ENCODE data around the gene NOP56.

The NOP56 gene

DNA sequence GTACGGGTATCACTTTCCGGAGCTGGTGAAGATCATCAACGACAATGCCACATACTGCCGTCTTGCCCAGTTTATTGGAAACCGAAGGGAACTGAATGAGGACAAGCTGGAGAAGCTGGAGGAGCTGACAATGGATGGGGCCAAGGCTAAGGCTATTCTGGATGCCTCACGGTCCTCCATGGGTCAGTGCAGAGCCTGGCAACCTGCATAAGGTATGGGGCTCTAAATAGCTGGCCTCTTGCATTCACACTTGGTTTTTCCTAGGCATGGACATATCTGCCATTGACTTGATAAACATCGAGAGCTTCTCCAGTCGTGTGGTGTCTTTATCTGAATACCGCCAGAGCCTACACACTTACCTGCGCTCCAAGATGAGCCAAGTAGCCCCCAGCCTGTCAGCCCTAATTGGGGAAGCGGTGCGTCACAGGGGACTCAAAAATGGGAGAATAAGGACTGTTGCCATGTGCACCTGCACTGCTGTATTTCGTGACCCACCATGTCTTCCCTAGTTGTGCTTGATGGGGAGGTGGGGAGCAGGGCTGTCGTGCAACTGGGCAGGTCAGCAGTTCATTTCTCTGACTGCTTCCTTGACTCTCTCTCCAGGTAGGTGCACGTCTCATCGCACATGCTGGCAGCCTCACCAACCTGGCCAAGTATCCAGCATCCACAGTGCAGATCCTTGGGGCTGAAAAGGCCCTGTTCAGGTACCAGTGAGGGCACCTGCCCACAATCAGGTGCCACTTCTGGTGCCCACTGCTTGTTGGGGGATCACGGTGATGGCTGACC lies 3.1 kb downstream of the NOP56 start:
- DNase-seq, result no peak
- TF ChIP-seq CTCF (IDR thresholded peaks at IDR 0.05; ENCODE audit: low read depth, low read length, missing control alignments), result no peak
- in situ Hi-C loops (cut with HindIII; ENCODE audit: low pct_ligation_motif_present, low sequenced_read_pairs), result no loop called here
- Histone ChIP-seq H3K4me3 (ENCODE audit: low read depth, low read length) (no peak overlapping the region), H3K36me3 (replicated peaks) (peaks cover 71% of the 10 kb centered on the region), H3K27ac (no peak overlapping the region), H3K27me3 (replicated peaks) (no peaks in the 10 kb centered on the region)

- no peak for TF ChIP-seq CTCF (IDR thresholded peaks at IDR 0.05; ENCODE audit: low read depth, low read length, missing control alignments)
- no peak for DNase-seq
- H3K4me3 ChIP-seq (ENCODE audit: low read depth, low read length), result no peak overlapping the region
- H3K36me3 ChIP-seq (replicated peaks), result peaks cover 75% of the 10 kb centered on the region
- H3K27me3 ChIP-seq (replicated peaks), result no peaks in the 10 kb centered on the region
- H3K27ac ChIP-seq, result no peak overlapping the region
- in situ Hi-C loops (cut with HindIII; ENCODE audit: low pct_ligation_motif_present, low sequenced_read_pairs), result no loop called here
Measured at GRCh38 chr20:2656471-2657117, 4.2 kb downstream of the NOP56 start.

- no peak overlapping the region for H3K4me3 ChIP-seq (ENCODE audit: low read depth, low read length)
- DNase-seq, result no peak
- H3K36me3 ChIP-seq (replicated peaks), result peaks cover 78% of the 10 kb centered on the region
- TF ChIP-seq CTCF (IDR thresholded peaks at IDR 0.05; ENCODE audit: low read depth, low read length, missing control alignments), result no peak
- in situ Hi-C loops (cut with HindIII; ENCODE audit: low pct_ligation_motif_present, low sequenced_read_pairs), result no loop called here
- no peaks in the 10 kb centered on the region for H3K27me3 ChIP-seq (replicated peaks)
- no peak overlapping the region for H3K27ac ChIP-seq
Measured at GRCh38 chr20:2657241-2657640, 4.8 kb downstream of the NOP56 start.

DNA sequence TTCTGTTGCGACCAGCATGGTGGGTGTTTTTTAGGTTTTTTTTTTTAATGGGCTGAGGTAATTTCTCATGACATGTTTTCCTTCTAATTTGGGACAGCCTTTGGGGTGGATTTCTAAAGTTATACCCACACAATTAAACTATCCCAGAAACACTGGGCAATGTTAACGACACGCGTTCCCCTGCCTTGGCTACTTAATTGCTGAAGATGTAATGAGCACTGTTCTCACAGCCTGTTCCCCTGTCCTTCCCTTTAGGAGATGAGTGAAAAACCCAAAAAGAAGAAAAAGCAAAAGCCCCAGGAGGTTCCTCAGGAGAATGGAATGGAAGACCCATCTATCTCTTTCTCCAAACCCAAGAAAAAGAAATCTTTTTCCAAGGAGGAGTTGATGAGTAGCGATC lies 5.2 kb downstream of the NOP56 start:
- no peak for TF ChIP-seq CTCF (IDR thresholded peaks at IDR 0.05; ENCODE audit: low read depth, low read length, missing control alignments)
- DNase-seq, result no peak
- in situ Hi-C loops (cut with HindIII; ENCODE audit: low pct_ligation_motif_present, low sequenced_read_pairs), result no loop called here
- Histone ChIP-seq H3K4me3 (ENCODE audit: low read depth, low read length) (no peak overlapping the region), H3K27ac (no peak overlapping the region), H3K36me3 (replicated peaks) (peaks cover 78% of the 10 kb centered on the region), H3K27me3 (replicated peaks) (no peaks in the 10 kb centered on the region)

- Histone ChIP-seq H3K4me3 (ENCODE audit: low read depth, low read length) (no peak overlapping the region), H3K36me3 (replicated peaks) (peaks cover 72% of the 10 kb centered on the region), H3K27me3 (replicated peaks) (no peaks in the 10 kb centered on the region), H3K27ac (no peak overlapping the region)
- no peak for DNase-seq
- in situ Hi-C loops (cut with HindIII; ENCODE audit: low pct_ligation_motif_present, low sequenced_read_pairs), result no loop called here
- no peak for TF ChIP-seq CTCF (IDR thresholded peaks at IDR 0.05; ENCODE audit: low read depth, low read length, missing control alignments)
Measured at GRCh38 chr20:2658414-2659354, 6.3 kb downstream of the NOP56 start.

Data from brain microvascular endothelial cell (primary cell).